CD4-positive, alpha-beta T cell (primary cell): ENCODE measurements around the gene AHRR. TPM values are rescaled to one million over a fixed set of nuclear protein-coding genes. Genes with fewer than 3 reads are reported as not detected.
"Not testable (repeated sequence)": the region's sequence is repeated elsewhere in the genome, so short reads cannot be mapped to it uniquely, and the experiment has no call there.

Experiments
- ATAC-seq: fragments of 200-7000 bp; cut with Tn5 transposase; one replicate; pipeline ENCODE4 v1.10.0; 2022; ENCODE audit warnings: mild to moderate bottlenecking; ENCODE audit not compliant: poor library complexity
- CTCF ChIA-PET: fragments of 350-600 bp; sonication (Branson Sonifier 250); formaldehyde crosslinking; loops from one replicate; lab custom pipeline; 2021; ENCODE audit warnings: antibody characterized with exemption, inconsistent platforms; lab: Charles Lee
- POLR2A ChIA-PET: fragments of 350-600 bp; sonication (Branson Sonifier 250); formaldehyde crosslinking; loops from one replicate; lab custom pipeline; 2021; ENCODE audit warnings: antibody characterized with exemption, inconsistent platforms; lab: Charles Lee
- DNase-seq, 14 experiments: peaks; one replicate each; pipeline ENCODE4 v3.0.0-alpha.2; 2013 to 2020; ENCODE audit warnings: mixed read lengths in 2 of 14
- H3K27ac ChIP-seq, 2 donors: one replicate each; pipeline versions ENCODE4 v1.5.1 to v1.7.0; 2013; ENCODE audit warnings: low read length in 2 of 2, low read depth in 1 of 2, mild to moderate bottlenecking in 1 of 2
- H3K27me3 ChIP-seq, 2 experiments: 1 replicate in 1 of 2; 2 replicates in 1 of 2; pipeline versions ENCODE4 v1.6.1 to v1.7.0; 2013; ENCODE audit warnings: low read length in 2 of 2, control low read depth in 1 of 2, mild to moderate bottlenecking in 1 of 2, moderate library complexity in 1 of 2; ENCODE audit not compliant: insufficient read depth in 2 of 2, control insufficient read depth in 1 of 2
- H3K36me3 ChIP-seq: one replicate; pipeline ENCODE4 v1.6.1; 2013; ENCODE audit warnings: low read length, control low read depth; ENCODE audit not compliant: insufficient read depth
- H3K4me1 ChIP-seq: one replicate; pipeline ENCODE4 v1.6.1; 2013; ENCODE audit warnings: low read length, control low read depth; ENCODE audit not compliant: insufficient read depth
- H3K4me3 ChIP-seq: one replicate; pipeline ENCODE4 v1.5.1; 2013; ENCODE audit warnings: mild to moderate bottlenecking, low read length, moderate library complexity
- H3K9me3 ChIP-seq, 2 experiments: 1 replicate in 1 of 2; 2 replicates in 1 of 2; pipeline versions ENCODE4 v1.6.1 to v1.7.0; 2013; ENCODE audit warnings: low read length in 2 of 2, mild to moderate bottlenecking in 2 of 2, control low read depth in 1 of 2, moderate library complexity in 1 of 2; ENCODE audit not compliant: control insufficient read depth in 1 of 2, insufficient read depth in 1 of 2
- H3K27ac Mint-ChIP-seq: one replicate; pipeline ENCODE4 v1.8.0; 2020; ENCODE audit warnings: mixed read lengths
- H3K27me3 Mint-ChIP-seq: one replicate; pipeline ENCODE4 v1.8.0; 2021; ENCODE audit warnings: mixed read lengths
- H3K36me3 Mint-ChIP-seq: one replicate; pipeline ENCODE4 v1.8.0; 2021; ENCODE audit warnings: low read depth, mixed read lengths
- H3K4me1 Mint-ChIP-seq: one replicate; pipeline ENCODE4 v1.8.0; 2021; ENCODE audit warnings: low read depth, mixed read lengths
- H3K4me3 Mint-ChIP-seq: one replicate; pipeline ENCODE4 v1.8.0; 2020; ENCODE audit warnings: mild to moderate bottlenecking, mixed read lengths
- H3K9me3 Mint-ChIP-seq: one replicate; pipeline ENCODE4 v1.8.0; 2020; ENCODE audit warnings: mixed read lengths
- CTCF ChIP-seq: fragments of 200-600 bp; IDR thresholded peaks from one replicate; pipeline ENCODE4 v1.8.0; 2022; ENCODE audit warnings: antibody characterized with exemption, mild to moderate bottlenecking
- intact Hi-C, 2 experiments: fragments of 100-400 bp; cut with DNase I in 1 of 2; cut with micrococcal nuclease in 1 of 2; formaldehyde crosslinking; loops; one replicate each; pipeline versions ENCODE4 v1.15.1 to v1.9.0; 2023 to 2025; cut with DNase I, micrococcal nuclease
- total RNA-seq, 174 experiments: library from RNA in 2 of 174; stranded (reverse) in 2 of 174; gene quantifications; one replicate each; pipeline ENCODE4 v1.2.3 and lab custom pipeline; 2021 to 2026

AHRR gene
- total RNA-seq, 2 experiments from 2014 or later, result 0.45 to 0.63 TPM

- CTCF ChIA-PET, result no interaction called here
- ATAC-seq, result no peak
- intact Hi-C loops, result no loop called here
These were observed 75.0 kb downstream of the AHRR start for GRCh38 chr5:396531-396961.

GRCh38 chr5:398141-398474 is 76.6 kb downstream of the AHRR start:
- H3K4me1 Mint-ChIP-seq, DNase-seq, H3K4me3 ChIP-seq, CTCF ChIA-PET, POLR2A ChIA-PET, ATAC-seq, H3K36me3 Mint-ChIP-seq, H3K9me3 Mint-ChIP-seq, H3K4me3 Mint-ChIP-seq, H3K27ac Mint-ChIP-seq, H3K36me3 ChIP-seq, intact Hi-C loops, H3K27ac ChIP-seq: not testable (repeated sequence)
- Histone ChIP-seq H3K27me3 (peaks cover 15 to 25% of the 10 kb centered on the region in 2 experiments), H3K9me3 (peaks cover 0 to 10% of the 10 kb centered on the region in 2 experiments), H3K4me1 (peaks cover 11% of the 10 kb centered on the region)
- peaks cover 25% of the 10 kb centered on the region for H3K27me3 Mint-ChIP-seq

More at GRCh38 chr5:396531-396961, 75.0 kb downstream of the AHRR start:
- H3K36me3 ChIP-seq, result no peaks in the 10 kb centered on the region
- no peak for TF ChIP-seq CTCF
- H3K27me3 ChIP-seq, result peaks cover 15 to 21% of the 10 kb centered on the region in 2 experiments
- no peak overlapping the region for H3K27ac ChIP-seq
- no peak overlapping the region for H3K27ac Mint-ChIP-seq
- peaks cover 0 to 10% of the 10 kb centered on the region in 2 experiments for H3K9me3 ChIP-seq
- POLR2A ChIA-PET, result no interaction called here
- peaks cover 19% of the 10 kb centered on the region for H3K4me1 ChIP-seq
- DNase-seq, result no peak
- H3K4me3 Mint-ChIP-seq, result no peak overlapping the region
- H3K36me3 Mint-ChIP-seq, result no peaks in the 10 kb centered on the region
- H3K4me3 ChIP-seq, result no peak overlapping the region
- H3K4me1 Mint-ChIP-seq, result peaks cover 13% of the 10 kb centered on the region
- H3K27me3 Mint-ChIP-seq, result peaks cover 20% of the 10 kb centered on the region
- H3K9me3 Mint-ChIP-seq, result no peaks in the 10 kb centered on the region

- Mint-ChIP-seq H3K9me3 (no peaks in the 10 kb centered on the region), H3K4me3 (no peak overlapping the region), H3K36me3 (no peaks in the 10 kb centered on the region), H3K27ac (no peak overlapping the region), H3K4me1 (no peaks in the 10 kb centered on the region), H3K27me3 (peaks cover 28% of the 10 kb centered on the region)
- TF ChIP-seq CTCF, result no peak
- no peak overlapping the region for H3K27ac ChIP-seq
- DNase-seq (no peak), ATAC-seq (peak; percentile 42)
- intact Hi-C loops, result no loop called here
- CTCF ChIA-PET, result no interaction called here
- POLR2A ChIA-PET, result no interaction called here
- H3K36me3 ChIP-seq, result no peaks in the 10 kb centered on the region
- no peak overlapping the region for H3K4me3 ChIP-seq
- H3K4me1 ChIP-seq, result peaks cover 8% of the 10 kb centered on the region
- peaks cover 15 to 25% of the 10 kb centered on the region in 2 experiments for H3K27me3 ChIP-seq
- H3K9me3 ChIP-seq, result peaks cover 0 to 10% of the 10 kb centered on the region in 2 experiments
These were observed 77.2 kb downstream of the AHRR start for GRCh38 chr5:398475-399295.
